AG20443 (cell line): ENCODE results near the gene CDO1.
A peak's percentile ranks its signal among the peaks of the same experiment; 100 is the strongest.
"Not testable (repeated sequence)": the region's sequence is repeated elsewhere in the genome, so short reads cannot be mapped to it uniquely, and the experiment has no call there.

Source experiments
- DNase-seq: peaks from one replicate; pipeline ENCODE4 v3.0.0; 2012; ENCODE audit warnings: low spot score, mixed read lengths

Gene CDO1

DNA sequence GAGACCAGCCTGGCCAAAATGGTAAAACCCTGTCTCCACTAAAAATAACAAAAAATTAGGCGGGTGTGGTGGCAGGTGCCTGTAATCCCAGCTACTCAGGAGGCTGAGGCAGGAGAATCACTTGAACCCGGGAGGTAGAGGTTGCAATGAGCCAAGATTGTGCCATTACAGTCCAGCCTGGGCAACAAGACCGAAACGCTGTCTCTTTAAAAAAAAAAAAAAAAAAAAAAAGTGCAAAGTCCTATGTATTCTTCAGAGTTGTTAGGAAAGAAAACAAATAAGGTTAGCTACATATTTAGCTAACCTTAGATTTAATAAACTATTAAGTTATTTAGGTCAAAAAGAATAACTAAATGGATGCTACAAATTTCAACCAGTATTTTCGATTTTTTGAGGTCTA lies 13.5 kb upstream of the CDO1 start:
- DNase-seq, result no peak

DNA sequence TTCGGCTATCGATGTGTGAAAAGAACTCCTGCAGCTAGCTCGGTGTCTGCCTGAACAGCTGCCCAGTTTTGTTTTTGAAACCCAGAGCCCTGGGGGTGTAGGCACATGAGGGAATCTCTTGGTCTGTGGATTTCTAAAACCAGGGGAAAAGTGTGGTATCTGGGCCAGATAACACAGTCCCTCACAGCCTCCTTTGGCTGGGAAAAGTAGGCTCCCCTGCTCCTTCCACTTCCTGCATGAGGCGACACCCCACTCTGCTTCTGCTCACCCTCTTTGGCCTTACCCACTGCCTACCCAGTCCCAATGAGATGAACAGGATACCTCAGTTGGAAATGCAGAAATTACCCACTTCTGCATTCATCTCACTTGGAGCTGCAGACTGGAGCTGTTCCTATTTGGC lies 9.5 kb upstream of the CDO1 start:
- DNase-seq, result no peak

DNA sequence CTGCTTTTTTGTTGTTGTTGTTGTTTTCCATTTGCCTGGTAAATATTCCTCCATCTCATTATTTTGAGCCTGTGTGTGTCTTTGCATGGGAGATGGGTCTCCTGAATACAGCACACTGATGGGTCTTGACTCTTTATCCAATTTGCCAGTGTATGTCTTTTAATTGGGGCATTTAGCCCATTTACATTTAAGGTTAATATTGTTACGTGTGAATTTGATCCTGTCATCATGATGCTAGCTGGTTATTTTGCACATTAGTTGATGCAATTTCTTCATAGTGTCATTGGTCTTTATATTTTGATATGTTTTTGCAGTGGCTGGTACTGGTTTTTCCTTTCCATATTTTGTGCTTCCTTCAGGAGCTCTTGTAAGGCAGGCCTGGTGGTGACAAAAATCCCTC lies 8.5 kb upstream of the CDO1 start:
- not testable (repeated sequence) for DNase-seq

DNA sequence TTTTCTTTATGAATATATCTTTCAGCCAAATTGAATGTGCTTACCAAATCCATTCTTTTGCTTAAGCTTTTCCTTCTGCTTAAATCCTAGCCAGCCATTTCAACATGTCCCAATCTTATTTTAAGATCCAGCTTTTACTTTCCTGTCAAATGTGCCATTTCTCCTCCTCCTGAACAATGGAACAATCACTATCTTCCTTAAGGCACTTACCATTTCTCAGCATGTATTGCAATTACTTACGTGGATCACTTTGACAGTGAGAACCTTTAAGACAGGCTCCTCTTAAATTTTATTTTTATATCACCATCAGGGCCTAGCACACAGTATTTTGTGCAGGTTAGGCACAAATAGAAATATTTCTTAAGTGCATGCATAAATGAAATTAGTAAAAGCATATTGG lies 4.4 kb upstream of the CDO1 start:
- DNase-seq, result no peak

DNA sequence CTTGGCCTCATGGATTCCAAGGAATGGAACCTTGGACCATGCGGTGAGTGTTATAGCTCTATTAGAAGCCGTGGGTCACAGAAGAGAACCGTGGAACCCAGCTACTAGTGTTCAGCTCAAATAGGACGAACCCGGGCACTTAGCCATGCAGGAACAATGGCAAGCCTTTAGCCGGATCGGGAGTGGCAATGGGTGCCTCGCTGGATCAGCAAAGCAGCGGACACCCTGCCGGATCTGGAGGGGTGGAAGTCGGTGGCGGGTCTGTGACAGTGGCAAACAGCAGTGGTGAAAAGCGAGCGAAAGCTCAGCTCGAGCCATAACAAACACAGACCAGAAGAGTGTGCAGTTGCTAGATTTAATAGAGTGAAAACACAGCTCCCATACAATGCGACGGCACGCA lies 2.4 kb upstream of the CDO1 start:
- no peak for DNase-seq

DNA sequence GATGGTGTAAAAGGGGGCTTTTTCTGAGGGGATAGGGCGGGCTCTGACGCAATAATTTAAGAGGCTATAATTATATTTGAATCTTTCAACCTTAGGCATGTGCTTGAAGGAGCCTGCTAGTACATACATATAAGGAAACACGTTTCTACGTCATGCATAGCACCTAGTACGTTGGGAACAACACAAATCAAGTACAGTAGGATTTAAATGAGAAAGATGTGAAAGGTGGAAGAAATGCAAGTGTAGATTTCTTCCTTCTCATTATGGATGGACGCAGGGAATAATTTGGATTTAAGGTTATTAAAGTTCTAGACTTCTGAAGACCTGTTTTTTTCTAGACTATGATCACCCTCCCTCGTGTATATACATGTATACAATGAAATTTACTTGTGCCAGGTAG lies 927 bp upstream of the CDO1 start:
- no peak for DNase-seq

DNA sequence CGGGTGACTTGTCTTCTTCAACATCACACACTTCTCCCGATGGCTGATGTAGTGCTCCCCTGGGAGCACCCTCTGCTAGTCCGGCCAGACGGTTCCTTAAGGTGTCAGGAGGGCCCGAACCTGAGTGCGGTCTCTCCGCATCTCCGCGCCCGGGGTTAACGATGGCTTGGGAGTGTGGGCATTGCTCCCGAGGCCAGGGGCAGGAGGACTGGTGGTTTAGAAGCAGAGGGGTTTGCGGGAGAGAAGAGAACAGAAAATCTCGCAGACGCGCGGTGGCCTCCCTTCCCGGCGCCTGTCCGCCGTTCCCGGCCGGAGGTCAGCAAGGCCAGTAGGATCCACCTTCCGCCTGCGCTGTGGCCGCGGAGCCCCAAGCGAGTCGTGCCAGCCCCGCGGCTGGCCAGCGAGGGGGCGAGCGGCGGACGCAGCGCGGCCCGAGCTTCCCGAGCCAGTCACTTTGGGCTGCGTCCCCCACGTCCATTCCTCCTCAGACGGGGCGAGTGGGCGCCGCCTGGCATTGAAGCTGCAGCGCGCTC lies 700 bp downstream of the CDO1 start:
- DNase-seq, result peak; percentile 30

DNA sequence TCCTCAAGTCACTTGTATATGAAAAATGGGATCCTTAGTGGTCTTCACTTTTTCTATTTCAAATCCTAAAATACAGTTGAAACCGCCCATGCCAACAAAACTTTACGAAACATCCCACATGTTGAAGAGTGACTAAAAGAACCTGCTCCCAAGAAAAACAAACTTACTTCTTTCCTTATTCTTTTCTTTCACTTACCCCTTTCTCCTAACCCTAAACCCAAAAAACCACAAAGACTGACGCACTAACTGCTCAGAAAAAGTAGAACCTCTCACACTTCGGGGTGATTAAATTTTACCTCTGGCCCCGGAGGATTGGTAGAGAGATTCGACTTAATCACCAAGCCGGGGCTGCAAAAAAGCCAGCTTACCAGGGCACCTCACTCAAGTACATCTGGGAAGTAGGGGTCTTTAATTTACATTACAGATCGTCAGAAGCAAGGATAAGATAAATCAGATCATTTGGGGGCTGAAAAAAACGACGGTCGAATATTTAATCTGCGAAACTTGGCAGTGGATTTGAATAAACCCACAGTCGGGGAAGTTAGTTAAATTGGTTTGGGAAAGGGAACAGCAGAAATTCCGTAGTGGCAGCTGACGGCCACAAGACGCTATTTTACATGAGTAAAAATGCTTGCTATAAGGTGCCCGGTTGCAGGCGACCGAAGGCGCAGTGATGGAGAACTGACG lies 1.3 kb downstream of the CDO1 start:
- DNase-seq, result no peak

DNA sequence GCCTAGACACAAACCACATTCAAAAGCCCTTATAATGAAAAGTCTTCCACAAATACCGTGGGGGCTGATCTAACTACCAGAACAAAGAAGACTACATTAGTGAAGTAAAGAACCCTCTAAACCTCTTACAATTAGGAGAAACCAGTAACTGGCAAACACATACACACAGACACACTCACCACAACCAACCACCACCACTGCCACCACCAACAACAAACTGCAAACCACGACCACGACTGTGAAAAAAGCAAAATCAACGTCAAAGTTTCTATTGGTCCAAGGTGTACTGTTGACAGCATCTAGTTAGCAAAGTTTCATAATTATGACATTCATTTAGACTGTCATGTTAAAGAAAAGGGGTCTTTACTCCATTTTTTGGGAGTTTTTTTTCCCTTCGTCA lies 2.7 kb downstream of the CDO1 start:
- DNase-seq, result no peak

DNA sequence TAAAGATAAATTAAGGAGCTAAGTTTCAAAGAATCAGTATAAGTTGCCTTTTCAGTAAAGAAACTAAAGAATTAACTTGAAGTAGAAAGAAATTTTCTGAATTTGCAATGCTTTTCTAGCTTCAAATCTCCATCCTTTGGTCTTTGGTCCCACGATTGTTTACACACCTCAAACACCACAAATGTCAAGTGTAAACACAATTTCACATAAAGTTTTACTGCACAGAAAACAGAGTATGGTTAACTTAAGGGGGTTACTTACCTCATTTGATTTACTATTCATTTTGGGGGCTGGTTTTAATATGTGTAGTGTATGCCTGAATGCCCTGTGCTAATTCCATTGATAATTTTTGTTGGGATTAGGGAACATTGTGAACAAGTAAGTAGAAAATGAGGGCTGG lies 4.1 kb downstream of the CDO1 start:
- no peak for DNase-seq

DNA sequence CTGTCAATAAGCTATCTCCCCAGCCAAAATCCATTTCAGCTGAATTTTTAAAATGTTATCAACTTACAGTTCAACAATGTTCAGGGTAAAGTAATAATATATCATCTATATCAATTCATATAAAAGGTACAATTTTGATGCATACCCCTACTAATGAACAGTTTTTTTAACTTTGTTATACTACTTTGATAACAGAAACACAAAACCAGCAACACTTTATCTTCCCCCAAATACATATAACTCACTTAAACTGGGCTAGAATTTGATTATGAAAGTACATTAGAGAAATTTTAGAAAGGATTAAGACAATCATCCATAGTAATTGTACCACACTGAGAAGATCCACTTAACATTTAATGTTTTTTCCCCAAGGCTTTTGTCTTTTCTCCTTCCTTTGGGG lies 5.1 kb downstream of the CDO1 start:
- no peak for DNase-seq

DNA sequence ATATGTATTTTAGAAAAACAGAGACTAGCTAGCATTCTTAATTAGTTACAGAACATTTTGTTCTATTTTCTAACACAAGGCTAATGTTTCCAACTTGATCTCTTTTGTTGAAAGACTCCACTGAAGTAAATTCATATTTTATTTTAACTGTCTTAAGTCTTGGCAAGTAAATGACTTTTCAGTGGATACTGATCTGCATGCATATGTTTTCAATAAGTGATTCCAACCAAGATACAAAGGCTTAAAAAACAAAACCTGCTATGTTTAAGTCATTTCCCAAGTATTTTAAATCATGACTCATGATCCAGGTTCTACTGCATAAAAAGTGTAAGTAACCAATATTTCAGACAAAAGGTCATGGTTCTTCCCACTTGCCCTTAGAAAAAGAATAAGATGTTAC lies 5.7 kb downstream of the CDO1 start:
- DNase-seq, result no peak

DNA sequence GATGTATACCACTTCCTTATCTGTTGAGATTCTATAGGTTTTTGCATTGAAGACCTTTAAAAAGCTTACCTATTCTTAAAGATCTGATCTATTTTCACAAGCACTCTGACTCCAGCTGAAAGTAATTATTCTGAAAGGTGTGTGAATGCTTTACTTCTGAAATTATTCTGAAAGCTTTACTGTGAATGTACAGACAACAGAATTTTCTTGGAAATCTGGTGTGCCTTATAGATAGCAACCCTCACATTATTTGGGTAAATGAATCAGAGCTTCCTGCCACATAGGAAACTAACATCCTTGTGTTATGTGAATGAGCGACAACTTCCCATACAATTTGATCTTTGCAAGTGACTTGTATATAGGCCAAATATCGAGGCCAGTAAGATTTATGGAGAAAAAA lies 6.5 kb downstream of the CDO1 start:
- DNase-seq, result no peak

DNA sequence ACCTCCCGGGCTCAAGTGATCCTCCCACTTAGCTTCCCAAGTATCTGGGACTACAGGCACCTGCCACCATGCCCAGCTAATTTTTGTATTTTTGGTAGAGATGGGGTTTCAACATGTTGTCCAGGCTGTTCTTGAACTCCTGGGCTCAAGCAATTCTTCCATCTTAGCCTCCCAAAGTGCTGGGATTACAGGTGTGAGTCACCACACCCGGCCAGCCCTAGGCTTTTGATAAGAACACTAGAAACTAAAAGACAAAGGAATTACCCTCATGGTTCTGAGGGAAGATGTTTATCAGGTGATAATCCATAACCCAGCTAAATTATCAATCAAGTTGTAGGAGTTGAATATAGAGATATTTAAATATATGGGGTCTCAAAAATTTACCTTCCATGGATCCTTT lies 8.4 kb downstream of the CDO1 start:
- DNase-seq, result not testable (repeated sequence)

DNA sequence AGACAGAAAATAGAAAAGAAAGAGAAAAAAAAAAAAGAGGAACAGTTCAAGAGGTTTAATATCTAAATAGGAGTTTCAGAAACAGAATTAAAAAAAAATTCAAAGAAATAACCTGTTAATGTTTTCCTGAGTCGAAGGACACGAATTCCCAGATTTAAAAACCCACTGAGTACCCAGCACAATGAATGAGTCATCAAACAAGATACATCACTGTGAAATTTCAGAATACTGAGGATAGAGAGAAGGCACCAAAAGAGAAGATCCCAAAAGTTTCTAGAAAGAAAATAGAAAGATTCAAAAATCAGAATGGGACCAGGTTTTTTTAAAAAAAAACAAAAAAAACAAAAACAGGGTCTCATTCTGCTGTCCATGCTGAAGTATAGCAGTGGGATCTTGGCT lies 8.8 kb downstream of the CDO1 start:
- DNase-seq, result no peak

DNA sequence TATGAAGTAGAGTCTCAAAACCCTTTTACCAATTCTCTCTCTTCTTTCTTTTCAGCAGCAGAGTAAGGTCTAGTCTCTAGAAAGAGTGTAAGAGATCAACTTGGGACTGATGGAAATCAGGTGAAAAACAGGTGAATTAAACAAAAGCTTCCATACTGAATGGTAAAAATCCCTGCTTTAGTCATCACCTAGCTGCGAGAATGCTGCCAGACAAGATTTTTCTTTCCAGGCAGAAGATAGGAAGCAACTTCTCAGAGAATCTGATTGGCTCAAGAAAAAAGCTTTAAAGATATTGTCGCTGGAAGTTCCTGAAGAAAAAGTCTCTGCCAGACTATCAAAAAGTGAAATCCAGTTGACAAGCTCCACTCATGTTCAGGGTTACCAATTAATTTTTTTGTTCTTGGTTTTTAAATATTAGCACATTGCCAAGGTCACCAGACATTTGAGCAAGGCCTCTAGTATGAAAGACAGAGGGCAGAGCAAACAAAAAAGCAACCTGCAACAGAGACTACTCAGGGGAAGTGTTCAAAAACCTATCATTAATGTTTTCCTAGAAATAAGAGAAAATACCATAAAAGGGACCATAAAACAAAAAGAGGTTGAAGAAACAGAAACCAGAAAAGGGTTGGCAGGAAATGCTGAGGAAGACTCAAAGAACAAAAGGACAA lies 9.3 kb downstream of the CDO1 start:
- DNase-seq, result no peak

DNA sequence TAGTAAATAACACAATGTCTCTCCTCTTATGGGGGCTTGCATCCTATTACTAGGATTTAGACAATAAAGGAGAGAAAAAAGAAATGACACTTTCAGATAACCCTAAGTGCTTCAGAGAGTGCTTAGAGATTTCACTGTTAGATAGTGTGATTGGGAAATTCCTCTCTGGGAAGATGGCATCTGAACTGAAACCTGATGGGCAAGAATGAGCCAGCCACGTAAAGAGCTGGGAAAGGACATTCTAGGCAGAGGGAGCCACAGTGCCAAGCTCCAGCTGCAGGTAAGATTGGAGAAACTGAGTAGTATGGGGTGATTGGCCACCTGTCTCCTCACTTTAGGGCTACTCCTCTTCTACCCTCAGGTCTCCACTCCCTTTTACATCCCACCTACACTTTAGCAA lies 14.5 kb downstream of the CDO1 start:
- no peak for DNase-seq

DNA sequence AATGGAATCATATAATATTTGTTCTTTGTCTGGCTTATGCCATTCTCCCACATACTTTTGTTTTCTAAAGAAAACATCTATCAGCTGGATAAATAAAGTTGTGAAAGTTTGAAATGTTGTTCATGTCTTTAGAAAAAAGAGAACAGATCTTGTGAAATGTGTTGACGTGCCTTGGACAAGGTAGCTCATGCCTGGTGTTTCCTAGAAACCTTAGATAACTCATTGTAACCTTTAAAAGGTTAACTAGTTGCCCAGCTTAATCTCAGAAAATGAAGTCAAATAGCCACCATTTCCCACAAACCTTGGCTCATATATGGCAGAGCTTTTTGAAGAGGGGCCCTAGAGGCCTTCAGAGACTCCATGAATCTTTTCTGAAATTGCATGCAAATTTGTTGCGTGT lies 15.3 kb downstream of the CDO1 start:
- no peak for DNase-seq

DNA sequence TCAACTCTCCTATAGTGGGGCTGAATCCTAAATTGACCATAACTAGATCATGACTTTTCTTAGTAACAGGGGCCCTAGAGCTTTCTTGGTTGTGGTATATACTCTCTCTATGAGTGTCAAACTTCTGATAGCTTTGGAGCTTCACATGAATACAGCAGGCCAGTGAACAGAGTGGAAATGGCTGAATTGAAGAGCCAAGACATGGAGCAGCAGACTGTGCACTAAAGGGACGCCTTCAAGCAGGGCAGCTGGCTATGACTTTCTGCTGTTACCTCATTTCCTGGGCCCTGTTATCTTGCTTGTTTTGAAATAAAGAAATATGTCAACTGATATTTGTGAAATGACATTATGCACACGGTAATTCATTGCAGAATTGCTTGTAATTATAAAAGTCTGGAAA lies 16.4 kb downstream of the CDO1 start:
- no peak for DNase-seq

DNA sequence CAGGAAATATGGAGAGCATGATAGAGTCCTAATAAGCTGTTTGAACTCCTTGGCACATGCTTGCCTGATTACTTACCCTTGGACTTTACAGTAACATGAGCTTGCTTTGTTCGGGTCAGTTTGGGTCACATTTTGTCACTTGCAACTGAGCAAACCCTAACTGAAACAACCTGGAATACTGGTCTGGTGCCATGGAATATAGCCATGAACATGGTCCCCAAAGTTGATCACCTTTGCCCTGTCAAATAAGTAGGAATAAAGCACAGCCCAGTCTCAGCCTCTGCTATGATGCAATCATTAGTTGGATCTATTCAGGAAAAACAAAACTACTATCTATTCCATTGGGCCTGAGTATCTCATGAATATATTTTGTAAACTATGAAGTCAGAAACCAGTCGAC lies 18.2 kb downstream of the CDO1 start:
- DNase-seq, result no peak

DNA sequence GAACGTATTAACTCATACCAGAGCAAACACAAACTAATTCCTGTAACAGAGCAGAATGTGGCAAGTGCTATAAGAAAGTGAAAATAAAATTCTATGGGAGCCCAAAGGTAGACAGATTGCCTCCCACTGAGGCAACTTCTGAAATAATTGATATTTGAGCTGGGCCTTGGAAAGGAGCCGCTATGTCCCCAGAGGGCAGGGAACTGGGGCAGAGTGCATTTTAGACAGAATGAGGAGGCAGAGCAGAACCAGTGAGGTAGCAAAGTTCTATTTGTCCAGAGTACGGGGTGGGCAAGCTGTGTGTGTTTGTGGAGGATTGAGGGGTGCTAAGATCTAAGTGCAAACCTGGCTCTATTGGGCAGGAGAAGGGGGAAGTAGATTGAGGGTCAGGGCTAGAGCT lies 19.8 kb downstream of the CDO1 start:
- DNase-seq, result no peak

DNA sequence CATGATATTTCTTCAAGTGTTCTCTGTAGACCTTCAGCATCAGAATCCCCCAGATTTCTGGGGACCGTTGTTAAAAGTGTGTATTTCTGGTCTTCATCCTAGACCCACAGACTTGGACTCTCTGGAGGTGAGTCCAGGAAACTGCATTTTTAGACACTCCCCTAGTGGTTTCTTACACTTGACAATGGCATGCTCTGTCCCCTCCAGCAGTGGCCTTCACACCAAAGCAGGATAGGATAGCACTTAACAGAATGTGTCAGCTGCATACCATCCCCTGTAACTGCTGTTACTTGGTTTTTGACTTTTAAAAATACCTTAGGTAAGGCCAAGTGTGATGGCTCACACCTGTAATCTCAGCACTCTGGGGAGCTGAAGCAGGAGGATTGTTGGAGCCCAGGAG lies 20.8 kb downstream of the CDO1 start:
- DNase-seq, result no peak

DNA sequence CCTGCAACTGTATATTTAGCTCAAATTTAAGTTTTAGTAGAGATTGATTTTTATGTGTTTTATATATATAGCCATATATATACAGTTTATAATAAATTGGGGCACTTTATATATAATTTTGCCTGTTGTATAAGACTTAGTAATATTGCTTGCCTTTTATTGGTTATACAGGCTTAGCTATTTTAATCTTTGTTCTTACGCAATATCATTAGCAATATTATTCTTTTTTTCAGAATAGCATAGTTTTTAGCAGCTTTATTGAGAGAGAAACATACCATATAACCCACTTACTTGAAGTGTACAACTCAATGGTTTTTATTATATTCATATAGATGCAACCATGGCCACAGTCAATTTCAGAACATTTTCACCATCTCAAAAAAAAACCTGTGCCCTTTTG lies 28.0 kb downstream of the CDO1 start:
- DNase-seq, result no peak

DNA sequence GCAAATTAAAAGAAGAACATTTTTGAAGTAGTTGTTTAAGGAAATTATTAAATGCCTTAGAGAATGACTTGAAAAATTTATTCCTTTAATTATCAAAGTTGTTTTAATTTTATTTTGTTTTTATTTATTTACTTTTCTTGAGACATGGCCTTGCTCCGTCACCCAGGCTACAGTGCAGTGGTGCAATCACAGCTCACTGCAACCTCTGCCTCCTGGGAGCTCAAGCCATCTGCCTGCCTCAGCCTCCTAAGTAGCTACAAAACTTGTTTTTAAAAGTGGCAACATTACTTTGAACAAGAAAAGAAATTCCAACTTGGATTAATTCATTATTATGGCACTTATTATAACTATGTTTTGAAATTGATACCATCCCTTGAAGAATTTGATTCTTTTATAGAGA lies 29.0 kb downstream of the CDO1 start:
- no peak for DNase-seq
